ENCODE data around the gene LIN37. TPM values are rescaled to one million over a fixed set of nuclear protein-coding genes. Genes with fewer than 3 reads are reported as not detected.

The LIN37 gene
- total and polyA plus RNA-seq, 2 of the 13 experiments (the other 11 are each of a cell fraction or from before 2014, with no cell fraction given), result 6.3 to 8.7 TPM

- no peak for TF ChIP-seq RERE (CRISPR knock-in tag; IDR thresholded peaks at IDR 0.05; ENCODE audit: low read depth)
- TF ChIP-seq CEBPZ (IDR thresholded peaks at IDR 0.05; ENCODE audit: low read length), result peak; percentile 80
- TF ChIP-seq, protein P1, sequence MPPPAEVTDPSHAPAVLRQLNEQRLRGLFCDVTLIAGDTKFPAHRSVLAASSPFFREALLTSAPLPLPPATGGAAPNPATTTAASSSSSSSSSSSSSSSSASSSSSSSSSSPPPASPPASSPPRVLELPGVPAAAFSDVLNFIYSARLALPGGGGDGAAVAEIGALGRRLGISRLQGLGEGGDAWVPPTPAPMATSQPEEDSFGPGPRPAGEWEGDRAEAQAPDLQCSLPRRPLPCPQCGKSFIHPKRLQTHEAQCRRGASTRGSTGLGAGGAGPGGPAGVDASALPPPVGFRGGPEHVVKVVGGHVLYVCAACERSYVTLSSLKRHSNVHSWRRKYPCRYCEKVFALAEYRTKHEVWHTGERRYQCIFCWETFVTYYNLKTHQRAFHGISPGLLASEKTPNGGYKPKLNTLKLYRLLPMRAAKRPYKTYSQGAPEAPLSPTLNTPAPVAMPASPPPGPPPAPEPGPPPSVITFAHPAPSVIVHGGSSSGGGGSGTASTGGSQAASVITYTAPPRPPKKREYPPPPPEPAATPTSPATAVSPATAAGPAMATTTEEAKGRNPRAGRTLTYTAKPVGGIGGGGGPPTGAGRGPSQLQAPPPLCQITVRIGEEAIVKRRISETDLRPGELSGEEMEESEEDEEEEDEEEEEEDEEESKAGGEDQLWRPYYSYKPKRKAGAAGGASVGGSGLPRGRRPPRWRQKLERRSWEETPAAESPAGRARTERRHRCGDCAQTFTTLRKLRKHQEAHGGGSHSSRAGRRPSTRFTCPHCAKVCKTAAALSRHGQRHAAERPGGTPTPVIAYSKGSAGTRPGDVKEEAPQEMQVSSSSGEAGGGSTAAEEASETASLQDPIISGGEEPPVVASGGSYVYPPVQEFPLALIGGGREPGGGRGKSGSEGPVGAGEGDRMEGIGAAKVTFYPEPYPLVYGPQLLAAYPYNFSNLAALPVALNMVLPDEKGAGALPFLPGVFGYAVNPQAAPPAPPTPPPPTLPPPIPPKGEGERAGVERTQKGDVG (CRISPR knock-in tag; IDR thresholded peaks at IDR 0.05; ENCODE audit: borderline replicate concordance), result 0 out of 2 replicates have a peak, but pooled peaks have one; percentile 32
- TF ChIP-seq KLF6 (CRISPR knock-in tag; IDR thresholded peaks at IDR 0.05), result no peak
- TF ChIP-seq MEF2D (CRISPR knock-in tag; IDR thresholded peaks at IDR 0.05), result 0 out of 2 replicates have a peak, but pooled peaks have one; percentile 1
- peak; percentile 76; the same call in 1 of the 2 replicates for TF ChIP-seq KDM5B (CRISPR knock-in tag; IDR thresholded peaks at IDR 0.05; ENCODE audit: borderline replicate concordance)
- peak; percentile 84; the same call in 1 of the 2 replicates for TF ChIP-seq GLI4 (CRISPR knock-in tag; IDR thresholded peaks at IDR 0.05; ENCODE audit: borderline replicate concordance)
- TF ChIP-seq ZNF850 (CRISPR knock-in tag; conservative IDR thresholded peaks at IDR 0.05), result no peak
- peak; percentile 66 for TF ChIP-seq BORCS8-MEF2B (CRISPR knock-in tag; IDR thresholded peaks at IDR 0.05)
- TF ChIP-seq FOXK1 (CRISPR knock-in tag; IDR thresholded peaks at IDR 0.05; ENCODE audit: borderline replicate concordance, low read depth), result 0 out of 2 replicates have a peak, but pooled peaks have one; percentile 14
- peak; percentile 73; the same call in 1 of the 2 replicates for TF ChIP-seq NRL (CRISPR knock-in tag; IDR thresholded peaks at IDR 0.05; ENCODE audit: borderline replicate concordance)
- TF ChIP-seq ZNF136 (CRISPR knock-in tag; IDR thresholded peaks at IDR 0.05; ENCODE audit: low read depth), result peak; percentile 70; the same call in 1 of the 2 replicates
- no peak for TF ChIP-seq TARDBP (CRISPR knock-in tag; IDR thresholded peaks at IDR 0.05)
- TF ChIP-seq, protein P2, sequence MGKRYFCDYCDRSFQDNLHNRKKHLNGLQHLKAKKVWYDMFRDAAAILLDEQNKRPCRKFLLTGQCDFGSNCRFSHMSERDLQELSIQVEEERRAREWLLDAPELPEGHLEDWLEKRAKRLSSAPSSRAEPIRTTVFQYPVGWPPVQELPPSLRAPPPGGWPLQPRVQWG (CRISPR knock-in tag; IDR thresholded peaks at IDR 0.05; ENCODE audit: borderline replicate concordance, low read depth), result no peak
- TF ChIP-seq HDAC1 (CRISPR knock-in tag; IDR thresholded peaks at IDR 0.05), result peak; percentile 42
Measured at GRCh38 chr19:35702223-35703012, 46.0 kb upstream of the LIN37 start (continued).
